Measurements from ENCODE around the gene CIB1.

The CIB1 gene

DNA sequence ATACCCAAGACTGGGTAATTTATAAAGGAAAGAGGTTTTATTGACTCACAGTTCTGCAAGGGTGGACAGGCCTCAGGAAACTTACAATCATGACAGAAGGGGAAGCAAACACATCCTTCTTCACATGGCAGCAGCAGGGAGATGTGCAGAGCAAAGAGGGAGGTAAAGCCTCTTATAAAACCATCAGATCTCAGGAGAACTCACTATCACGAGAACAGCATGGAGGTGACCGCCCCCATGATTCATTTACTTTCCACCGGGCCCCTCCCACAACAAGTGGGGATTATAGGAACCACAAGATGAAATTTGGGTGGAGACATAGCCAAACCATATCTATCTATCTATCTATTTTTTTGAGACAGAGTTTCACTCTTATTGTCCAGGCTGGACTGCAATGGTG is 5.6 kb upstream of the CIB1 start:
- DNase-seq, result no peak

DNA sequence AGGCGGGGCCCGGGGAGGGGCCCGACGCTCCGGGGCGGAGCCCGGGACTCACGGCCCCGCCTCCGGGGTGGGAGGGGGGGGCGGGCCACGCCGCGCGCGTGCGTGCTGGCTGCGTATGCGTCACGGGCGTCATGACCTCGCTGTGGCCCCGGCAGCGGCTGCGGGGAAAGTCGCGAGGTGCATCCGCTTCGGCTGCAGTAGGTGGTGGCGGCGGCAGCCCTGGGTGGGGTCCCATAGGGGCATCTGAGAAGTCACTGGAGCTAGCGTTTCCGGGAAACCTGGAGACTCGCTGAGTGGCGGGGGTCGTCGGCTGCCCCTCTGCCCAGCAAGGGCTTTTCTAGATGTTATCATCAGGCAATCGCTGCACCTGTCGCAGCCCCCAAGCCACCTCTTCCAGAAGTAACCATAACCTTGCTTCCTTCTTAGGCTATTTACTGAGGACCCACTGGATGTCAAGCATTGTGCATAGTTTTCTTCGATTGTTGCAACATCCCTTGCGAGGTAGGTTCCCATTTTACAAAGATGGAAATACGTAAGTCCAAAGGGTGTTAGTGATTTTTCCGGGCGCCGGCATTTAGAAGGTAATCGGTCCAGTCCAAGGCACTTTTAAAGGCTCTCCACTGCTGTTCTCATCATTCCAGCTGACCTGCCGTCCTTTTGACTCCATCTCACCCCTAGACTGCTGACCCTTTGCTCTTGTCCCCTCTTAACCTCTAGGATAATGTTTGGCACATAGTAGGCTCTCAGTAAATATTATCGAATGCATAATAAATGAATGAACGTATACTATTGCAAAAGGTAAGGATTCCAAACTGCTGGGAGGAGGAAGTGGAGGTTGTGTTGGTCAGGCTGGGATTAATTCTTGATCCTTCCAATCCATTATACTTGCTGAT is 601 bp upstream of the CIB1 start, which contains the start of gene GDPGP1:
Gene GDPGP1, plus strand, starts transcription at position 114 of the 893 bp plus-strand sequence. CDS start 6,700 bp downstream, outside the sequence.
- no peak for DNase-seq

DNA sequence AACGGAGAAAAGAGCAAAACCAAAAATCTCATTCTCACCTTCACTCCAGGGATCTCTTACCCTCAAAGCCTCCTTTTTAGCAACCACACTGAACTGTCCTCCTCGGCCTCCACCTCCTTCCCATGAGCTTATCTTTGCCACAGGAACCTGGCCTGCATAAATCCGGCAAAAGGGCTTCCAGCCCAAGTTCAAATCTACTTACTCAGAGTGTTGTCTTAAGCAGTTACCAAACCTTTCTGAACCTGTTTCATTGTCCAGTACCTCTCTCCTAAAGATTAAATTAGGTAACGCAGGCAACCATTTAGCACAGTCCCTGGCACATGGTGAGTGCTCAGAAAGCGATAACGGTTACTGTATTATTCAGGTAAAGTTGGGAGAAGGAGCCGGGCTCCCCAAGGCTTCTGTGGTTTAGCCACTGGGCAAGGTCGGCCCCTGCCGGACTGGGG is 777 bp downstream of the CIB1 start:
- DNase-seq, result no peak

DNA sequence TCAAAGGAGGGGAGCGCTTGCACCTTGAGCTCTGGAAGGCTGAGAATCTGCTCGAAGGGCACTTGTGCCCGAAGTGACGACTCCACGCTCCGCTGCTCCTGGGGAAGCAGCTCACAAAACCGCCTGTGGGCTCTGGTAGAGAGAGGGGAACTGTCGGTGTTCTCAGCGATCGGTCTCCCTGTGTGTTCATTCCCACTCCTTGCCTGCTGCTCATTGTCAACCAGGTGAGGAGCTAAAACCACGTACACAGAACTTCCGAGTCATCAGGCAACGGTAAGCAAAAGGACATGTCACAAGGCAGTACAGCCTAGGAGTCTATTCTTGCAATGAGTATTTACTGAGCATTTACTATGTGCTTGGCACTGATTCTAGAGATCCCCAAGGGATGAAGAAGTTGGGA is 1.5 kb downstream of the CIB1 start:
- no peak for DNase-seq

DNA sequence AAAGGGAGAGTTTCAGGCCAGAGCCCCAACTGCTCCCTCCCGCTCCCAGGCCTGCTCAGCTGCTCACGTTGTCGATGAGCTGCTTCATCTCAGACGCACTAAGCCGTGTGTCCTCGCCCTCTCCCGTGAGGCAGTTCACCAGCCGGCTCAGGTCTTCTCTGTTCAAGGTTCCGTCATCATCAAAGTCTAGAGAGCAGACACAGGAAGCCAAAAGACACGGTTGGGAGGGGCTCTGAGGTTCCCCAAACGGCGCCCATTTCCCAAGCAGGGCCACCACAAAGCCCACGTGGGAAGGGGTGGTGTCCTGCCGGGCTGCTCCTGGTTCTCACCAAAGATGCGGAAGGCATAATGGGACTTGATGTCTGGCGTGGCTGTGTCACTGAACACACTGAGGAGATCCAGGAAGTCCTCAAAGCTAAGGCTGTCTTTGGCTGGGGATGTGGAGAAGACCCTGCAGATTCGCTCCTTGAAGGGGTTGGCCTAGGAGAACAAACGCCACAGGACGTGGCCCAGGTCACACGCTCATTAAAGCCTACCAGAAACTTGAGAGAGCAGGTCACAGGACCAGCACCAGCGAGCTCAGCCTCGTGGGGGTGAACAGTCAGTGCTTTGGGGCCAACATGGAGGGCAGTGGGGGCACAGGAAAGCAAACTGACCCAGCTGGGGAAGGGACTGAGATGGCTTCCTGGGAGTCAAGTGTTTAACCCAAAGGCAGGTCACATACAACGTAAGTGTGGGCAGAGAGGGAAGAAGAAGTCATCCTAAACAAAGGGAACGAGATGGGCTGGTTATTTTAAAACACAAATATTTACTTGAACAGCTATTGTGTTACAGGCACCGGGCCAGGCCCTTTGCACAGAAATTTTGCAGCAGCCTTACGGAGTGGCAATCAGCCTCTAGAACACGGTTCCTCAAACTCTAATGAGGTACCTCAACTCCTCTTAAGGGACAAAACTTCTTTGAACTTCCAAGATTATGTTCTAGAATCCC is 2.4 kb downstream of the CIB1 start:
- DNase-seq, result no peak

DNA sequence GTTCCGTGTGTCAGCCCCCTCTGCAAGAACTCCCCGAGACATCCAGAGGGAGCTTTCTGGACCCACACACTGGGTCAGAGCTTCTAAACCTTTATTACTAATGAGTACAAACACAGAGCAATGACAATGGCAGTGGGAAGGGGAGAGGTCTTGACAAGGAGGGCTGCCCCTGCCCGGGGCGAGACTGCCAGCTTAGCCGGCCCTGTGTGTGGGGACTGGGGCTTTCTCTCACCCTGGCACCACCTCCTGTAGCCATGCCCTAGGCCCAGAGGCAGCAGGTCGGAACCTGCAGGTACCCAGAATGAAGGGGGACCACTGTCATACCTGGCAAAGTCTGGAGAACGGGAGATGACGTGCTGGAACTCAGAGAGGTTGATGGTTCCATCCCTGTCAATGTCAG is 3.1 kb downstream of the CIB1 start:
- no peak for DNase-seq

DNA sequence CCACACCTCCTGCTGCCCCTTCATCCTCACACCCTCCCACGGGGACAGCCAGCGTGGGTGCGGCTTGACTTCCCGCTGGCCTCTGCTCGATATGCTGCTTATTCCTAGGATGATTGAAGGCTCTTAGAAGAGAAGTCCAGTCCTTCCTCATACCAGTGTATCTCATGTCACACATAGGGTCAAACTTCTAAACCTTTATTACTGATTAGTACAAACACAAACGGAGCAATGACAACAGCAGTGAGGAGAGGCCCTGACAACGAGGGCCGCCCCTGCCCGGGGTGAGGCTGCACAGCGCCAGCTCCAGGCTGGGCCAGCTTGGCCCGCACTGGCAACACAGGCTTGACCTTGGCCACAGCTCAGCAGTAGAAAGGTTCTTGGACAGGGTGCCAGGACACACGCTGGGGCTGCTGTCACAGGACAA is 3.7 kb downstream of the CIB1 start:
- no peak for DNase-seq

DNA sequence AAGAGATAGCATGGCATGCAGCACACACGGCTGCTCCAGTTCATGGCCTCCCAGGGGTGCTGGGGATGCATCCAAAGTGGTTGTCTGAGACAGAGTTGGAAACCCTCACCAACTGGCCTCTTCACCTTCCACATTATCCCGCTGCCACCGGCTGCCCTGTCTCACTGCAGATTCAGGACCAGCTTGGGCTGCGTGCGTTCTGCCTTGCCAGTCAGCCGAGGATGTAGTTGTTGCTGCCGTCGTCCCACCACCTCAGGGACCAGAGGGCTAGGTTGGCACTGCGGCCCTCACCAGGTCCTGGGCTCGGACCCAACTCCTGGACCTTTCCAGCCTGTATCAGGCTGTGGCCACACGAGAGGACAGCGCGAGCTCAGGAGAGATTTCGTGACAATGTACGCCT is 4.8 kb downstream of the CIB1 start:
- no peak for DNase-seq

DNA sequence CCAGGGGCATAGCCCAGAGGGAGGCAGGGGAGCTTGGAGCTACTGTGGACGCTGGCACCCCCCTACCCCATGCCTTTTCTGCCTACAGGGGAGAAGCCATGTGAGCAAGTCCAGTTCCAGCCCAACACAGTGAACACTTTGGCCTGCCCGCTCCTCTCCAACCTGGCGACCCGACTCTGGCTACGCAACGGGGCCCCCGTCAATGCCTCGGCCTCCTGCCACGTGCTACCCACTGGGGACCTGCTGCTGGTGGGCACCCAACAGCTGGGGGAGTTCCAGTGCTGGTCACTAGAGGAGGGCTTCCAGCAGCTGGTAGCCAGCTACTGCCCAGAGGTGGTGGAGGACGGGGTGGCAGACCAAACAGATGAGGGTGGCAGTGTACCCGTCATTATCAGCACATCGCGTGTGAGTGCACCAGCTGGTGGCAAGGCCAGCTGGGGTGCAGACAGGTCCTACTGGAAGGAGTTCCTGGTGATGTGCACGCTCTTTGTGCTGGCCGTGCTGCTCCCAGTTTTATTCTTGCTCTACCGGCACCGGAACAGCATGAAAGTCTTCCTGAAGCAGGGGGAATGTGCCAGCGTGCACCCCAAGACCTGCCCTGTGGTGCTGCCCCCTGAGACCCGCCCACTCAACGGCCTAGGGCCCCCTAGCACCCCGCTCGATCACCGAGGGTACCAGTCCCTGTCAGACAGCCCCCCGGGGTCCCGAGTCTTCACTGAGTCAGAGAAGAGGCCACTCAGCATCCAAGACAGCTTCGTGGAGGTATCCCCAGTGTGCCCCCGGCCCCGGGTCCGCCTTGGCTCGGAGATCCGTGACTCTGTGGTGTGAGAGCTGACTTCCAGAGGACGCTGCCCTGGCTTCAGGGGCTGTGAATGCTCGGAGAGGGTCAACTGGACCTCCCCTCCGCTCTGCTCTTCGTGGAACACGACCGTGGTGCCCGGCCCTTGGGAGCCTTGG is 5.6 kb downstream of the CIB1 start:
- no peak for DNase-seq

DNA sequence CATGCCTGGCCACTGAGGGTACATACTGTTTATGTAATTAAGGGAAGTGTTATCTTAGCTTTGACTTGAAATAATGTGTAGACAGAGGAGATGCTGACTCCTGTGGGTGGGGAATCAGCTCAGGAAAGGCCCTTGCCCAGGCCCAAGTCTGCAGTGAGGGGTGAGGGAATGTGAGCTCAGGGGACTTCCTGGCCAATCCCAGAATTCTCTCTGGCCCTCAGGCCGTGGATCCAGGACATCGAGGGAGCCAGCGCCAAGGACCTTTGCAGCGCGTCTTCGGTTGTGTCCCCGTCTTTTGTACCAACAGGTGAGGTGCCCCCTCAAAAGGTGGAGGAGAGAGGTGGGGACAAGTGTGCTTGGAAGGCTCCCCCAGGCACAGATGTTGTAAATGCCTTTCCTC is 6.4 kb downstream of the CIB1 start:
- DNase-seq, result no peak

DNA sequence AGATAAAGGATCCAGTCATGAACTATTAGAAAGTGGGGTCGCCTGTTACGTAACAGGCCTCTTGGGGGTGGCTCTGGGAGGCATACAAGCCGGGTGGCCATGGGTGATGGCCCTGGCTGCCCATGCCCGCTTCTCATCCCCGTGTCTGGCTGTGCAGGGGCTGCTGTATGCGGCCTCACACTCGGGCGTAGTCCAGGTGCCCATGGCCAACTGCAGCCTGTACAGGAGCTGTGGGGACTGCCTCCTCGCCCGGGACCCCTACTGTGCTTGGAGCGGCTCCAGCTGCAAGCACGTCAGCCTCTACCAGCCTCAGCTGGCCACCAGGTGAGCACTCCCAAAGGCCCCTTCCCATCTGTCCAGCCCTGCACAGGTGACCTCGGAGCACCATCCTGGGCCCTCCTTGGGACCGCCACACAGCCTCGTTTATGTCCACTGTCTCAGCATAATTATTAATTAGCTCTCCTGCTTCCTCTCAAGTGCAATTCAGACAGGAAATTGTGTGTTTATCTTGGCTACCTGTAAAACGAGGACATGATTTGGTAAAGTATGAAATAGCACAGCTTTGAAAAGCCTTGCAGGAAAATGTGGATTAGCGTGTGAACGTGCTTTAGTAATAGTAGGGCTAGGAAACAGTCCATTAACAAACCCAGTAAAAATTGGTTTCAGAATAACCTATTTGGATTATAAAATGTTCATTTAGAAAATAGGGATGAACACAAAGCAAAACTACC is 8.1 kb downstream of the CIB1 start:
- no peak for DNase-seq

DNA sequence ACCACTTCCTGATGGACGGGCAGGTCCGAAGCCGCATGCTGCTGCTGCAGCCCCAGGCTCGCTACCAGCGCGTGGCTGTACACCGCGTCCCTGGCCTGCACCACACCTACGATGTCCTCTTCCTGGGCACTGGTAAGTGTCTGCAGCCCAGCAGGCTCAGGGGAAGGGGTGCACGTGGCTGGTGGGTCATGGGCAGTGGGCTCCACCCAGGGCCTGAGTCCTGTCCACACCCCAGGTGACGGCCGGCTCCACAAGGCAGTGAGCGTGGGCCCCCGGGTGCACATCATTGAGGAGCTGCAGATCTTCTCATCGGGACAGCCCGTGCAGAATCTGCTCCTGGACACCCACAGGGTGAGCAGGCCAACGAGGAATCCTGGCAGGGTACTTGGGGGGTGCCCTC is 8.7 kb downstream of the CIB1 start:
- no peak for DNase-seq

DNA sequence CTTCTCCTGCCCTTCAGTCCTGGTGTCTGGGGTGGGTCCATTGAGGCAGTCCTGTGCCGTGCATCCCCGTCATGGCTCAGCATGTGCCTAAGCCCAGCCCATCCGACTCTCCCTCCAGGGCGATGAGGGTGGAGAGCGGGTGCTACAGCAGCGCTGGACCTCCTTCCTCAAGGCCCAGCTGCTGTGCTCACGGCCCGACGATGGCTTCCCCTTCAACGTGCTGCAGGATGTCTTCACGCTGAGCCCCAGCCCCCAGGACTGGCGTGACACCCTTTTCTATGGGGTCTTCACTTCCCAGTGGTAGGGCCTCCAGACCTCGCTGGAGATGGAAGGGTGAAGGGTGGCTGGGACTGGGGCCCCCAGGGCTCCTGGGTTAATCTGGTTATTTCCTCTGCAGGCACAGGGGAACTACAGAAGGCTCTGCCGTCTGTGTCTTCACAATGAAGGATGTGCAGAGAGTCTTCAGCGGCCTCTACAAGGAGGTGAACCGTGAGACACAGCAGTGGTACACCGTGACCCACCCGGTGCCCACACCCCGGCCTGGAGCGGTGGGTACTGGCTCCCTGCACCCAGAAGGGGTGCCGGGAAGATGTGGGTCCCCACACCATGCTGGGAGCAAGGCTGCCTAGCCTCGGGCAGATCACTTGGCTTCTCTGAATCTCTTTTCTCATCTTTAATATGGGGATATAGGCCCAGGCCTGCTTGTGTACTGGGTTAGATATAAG is 10.1 kb downstream of the CIB1 start:
- DNase-seq, result no peak

DNA sequence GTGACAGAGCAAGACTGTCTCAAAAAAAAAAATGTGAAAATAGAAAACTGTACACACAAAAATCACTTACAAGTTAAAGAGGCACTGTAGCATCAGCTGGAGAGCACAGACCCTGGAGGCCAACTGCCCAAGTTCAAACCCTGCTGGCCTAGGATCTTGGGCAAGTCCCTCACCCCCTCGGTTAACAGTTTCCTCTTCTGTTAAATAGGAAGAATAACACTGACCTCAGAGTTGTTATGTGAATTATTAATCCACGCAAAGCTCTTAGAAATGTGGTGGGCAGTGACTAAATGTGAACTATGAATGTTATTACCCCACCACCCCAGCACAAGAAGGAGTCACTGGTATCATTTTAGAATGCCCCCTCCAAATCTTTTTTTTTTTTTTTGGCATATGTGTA is 11.2 kb downstream of the CIB1 start:
- no peak for DNase-seq

DNA sequence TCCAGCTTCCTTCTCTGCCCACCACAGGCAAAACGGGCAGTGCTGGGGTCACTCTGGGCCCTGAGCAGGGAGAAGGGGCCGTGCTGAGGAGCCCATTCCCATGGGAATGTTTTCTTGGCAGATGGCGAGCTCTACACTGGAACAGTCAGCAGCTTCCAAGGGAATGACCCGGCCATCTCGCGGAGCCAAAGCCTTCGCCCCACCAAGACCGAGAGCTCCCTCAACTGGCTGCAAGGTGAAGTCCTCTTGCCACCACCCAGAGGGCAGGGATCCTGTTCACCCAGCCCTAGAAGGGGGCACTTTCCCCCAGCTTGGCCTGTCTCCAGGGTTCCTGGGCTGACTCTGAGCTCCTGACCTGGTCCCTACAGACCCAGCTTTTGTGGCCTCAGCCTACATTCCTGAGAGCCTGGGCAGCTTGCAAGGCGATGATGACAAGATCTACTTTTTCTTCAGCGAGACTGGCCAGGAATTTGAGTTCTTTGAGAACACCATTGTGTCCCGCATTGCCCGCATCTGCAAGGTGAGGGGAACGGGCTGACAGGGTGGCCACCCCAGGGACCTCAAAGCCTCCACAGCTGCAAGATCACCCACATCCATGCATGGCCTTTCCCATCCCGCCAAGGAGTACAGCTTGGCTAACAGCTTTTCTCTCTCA is 12.4 kb downstream of the CIB1 start:
- peak; percentile 23 for DNase-seq

DNA sequence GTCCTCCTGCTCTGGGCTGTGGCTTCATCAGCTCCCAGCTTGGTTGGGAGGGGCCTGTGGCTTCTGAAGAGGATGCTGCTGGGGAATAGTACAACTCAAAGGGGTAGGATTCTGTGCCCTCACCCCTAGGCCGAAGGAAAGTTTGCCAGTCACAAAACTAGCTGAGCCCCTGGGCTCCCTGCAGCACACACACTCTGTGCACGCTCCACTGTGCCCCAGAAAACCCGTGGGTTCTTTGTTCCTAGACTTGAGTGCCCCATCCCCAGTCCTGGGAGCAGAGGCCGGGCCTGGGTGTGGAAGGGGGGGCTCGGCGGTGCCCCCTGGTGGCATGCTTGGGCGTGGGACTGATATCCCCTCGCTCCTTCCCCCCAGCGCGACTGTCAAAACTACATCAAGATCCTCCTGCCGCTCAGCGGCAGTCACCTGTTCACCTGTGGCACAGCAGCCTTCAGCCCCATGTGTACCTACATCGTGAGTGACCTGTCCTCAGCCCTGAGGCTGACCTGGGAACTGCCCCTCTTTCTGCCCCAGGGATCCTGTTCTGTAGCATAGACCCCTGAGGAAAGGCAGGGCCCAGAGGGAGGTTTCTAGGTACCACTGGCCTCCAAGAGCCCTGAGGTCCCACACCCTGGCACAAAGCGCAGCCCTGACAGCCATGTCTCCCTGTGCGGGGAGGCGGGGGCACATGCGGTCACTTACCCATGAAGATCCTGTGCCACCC is 14.2 kb downstream of the CIB1 start:
- DNase-seq, result no peak

DNA sequence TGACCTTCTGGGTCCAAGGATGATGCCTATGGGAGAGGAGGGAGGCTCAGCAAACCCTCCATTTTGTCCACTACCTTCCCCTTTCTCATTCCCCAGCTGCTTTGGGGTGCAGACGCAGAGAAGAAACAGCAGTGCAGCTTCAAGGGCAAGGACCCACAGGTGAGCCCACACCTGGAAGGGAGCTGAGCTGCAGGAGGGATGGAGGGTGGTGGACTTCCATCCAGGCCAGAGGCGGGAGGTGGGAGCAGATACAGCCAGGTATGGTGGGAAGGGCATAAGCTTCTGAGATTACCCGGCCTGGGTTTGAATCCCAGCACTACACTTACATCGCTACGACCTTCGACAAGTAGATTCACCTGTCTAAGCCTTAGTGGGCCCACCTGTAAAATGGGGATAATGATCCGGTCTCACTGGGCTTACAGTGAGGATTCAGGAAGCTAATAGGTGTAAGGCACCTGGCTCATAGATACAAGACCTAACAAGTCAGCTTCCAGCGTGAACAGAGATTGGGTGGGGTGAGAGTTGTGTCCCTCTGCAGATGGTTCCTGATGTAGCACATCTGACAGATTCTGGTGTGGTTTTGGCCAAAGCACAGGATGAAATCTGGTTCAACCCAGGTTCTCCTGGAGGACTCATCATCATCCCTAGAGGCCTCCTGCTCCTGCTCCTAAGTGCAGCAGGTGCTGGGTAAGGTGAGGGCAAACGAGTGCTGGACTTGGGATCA is 15.9 kb downstream of the CIB1 start:
- no peak for DNase-seq

DNA sequence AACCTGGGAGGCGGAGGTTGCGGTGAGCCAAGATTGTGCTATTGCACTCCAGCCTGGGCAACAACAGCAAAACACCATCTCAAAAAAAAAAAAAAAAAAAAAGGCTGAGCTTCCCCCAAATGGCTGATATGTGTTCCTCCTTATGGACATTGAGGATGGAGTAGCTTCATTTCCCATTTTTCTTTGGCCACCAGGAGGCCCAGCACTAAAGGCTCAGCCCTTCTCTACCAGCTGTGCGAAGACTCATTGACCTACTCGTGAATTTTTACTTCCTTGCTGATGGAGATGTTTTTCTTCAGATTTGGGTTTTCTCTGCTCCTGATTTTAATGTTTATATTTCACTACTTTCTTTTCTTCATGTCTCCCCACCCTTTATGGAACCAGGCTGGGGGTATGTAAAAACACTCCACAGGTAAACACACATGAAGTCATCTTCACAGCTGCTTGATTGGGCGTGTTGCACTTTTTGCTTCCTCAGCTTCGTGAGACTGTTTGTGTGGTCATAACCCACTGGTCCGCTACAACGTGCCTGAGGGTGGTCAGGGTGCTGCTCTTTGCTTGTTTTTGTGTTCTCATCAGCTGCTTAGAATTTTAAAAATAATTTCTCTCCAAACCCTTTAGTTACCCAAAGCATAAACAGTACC is 19.1 kb downstream of the CIB1 start:
- no peak for DNase-seq

DNA sequence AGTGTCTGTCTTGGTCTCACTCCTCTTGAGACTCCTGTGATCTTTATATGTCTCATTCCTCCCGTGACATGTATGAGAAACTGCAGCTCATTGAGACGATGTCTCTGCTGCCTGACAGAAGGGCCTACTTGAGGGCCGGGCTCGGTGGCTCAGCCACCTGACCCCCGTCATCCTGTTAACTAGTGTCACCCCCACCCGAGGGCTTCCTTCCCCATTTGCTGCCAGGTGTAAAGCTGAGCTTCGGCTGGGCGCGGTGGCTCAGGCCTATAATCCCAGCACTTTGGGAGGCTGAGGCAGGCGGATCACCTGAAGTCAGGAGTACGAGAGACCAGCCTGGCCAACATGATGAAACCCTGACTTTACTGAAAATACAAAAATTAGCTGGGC is 19.9 kb downstream of the CIB1 start:
- no peak for DNase-seq

Measured in NCI-H526 treated with DMSO at 0.1 percent for 48 hours (cell line).